Activated CD8-positive, alpha-beta memory T cell treated with anti-CD3 and anti-CD28 coated beads, Interleukin-2, amount 50 U/mL, for 48 hours (primary cell): ENCODE data around the gene RCAN1.
A peak's percentile ranks its signal among the peaks of the same experiment; 100 is the strongest.

Source experiments
- DNase-seq: peaks from one replicate; pipeline ENCODE4 v3.0.0-alpha.2; 2020

RCAN1 gene

DNA sequence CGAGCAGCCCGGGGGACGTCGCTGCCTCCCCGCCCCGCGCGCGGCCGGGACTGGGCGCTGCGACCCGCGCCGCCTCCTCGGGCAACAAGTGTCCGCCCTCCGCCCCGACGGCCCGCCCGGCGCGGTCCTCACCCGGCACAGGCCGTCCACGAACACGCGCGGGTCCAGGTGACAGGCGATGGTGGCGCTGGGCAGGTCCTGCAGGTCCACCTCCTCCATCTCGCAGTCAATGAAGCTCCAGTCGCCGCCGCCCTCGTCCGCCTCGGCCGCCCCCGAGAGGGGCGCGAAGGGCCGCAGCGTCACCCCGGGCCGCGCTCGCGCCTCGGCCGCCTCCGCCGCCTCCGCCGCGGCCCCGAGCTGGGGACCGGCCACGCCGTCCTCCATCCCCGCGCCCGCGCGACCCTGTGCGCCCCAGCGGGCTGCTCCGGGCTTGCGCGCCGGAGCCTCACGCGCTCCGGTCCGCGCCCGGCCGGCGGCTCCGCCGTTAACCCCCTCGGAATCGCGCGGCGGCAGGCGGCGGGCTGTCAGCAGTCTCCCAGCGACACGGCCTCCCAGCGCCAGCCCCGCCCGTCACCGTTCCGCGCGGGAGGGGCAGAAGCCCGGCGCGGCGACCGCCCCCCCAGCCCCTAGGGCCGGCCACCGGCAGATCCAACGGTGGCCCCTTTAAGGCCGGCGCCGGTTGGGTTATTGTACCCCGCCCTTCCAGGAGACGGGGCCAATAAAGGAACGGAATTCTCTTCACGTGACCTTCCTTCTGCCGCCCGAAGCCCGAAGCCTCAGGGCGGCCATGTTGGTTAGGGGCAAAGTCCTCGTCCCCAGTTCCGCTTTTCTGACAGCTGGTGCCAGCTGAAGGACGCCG is at the start of gene RCAN1:
Gene RCAN1 (minus strand): TSS at position 486 of the 859 bp plus-strand sequence. CDS start 102 bp downstream, at position 384.
- DNase-seq, result peak; percentile 89

DNA sequence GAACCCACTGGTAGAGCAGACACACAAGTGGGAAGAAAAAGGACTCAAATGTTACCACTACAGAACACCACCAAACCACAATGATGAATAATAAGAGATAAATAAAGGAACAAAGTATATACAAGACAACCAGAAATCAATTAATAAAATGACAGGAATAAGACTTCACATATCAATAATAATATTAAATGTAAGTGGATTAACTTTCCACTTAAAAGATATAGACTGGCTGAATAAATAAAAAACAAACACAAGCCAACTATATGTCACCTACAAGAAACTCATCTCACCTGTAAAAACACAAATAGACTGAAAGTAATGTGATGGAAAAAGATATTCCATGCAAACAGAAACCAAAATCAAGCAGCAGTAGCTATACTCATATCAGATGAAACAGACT is 46.9 kb upstream of the RCAN1 start:
- DNase-seq, result no peak

DNA sequence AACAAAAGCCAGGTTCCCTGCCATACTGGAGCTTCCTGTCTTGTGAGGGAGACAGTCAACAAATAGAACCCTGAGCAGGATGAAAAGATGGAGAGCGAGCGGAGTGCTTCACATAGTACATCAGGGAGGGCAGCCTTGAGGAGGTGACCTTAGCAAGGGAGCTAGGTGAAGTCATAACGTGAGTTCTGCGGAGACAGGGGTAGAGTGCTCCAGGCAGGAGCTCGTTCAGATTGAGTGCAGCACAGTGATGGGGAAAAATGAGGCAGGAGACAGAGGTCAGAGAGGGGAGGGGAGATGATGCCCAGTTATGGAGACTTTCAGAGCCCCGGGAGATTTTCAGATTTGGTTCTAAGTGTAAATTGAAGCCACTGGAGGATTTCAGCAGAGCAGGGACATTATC is 38.6 kb upstream of the RCAN1 start:
- DNase-seq, result no peak

DNA sequence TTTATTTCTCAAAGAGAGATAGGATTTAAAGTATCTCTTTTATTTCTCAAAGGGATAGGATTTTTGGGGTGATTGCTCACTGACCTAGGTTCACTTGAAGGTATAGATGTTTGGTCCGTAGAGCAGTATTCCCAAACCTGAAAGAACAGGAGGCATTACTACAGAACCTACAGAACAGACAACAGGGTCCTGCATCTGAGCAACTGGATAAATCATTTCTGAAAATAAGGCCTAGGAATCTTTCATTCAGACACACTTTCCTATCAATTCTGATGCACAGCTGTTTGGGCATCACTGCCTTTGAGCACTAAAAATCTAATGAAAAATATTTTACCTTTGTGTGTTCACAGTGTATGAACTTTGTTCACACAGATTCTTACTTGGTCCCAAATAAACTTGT is 36.7 kb upstream of the RCAN1 start:
- no peak for DNase-seq

DNA sequence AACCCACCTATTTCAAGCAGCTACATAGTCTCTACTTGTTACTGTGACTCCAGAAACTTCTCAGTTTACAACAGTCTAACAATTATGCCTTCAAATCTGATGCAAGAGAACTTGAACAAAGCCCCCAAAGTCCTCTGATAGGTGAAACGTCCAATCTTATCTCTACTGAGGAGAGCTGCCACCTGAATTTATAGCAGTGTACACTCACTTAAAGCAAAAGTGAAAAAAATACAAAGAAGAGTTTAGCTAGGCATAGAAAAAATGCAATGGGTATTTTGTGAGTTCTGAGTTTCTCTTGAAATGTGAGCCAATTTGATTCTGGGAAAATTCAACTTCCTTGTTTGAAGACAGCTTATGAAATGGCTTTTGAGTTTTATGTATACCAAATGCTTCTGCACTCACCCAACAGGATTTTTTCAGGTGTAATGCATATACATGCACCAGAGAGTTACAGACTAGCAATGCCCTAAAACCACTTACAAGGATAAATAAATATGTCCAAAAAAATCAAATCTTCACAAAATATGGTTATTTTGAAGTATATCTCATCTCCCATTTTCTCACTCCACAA is 36.0 kb upstream of the RCAN1 start:
- DNase-seq, result no peak

DNA sequence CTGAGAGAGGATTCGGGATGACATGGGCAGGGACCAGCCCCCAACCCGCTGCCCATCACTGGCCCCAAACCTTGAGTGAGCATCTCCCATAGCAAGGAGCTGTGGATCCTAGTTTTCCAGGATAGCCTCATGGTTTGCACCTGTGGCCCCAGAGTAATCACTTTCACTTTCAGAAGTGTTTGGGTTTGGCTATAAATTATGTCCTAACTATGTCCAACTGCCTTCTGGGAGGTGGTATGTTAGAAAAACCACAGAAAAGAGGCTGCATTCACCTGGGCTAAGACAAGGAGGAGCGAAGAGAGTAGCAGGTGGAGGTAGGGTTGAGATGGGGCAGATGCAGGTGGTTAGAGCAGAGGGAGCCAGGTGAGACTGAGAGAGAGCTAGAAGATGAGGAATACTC is 34.5 kb upstream of the RCAN1 start:
- DNase-seq, result no peak

DNA sequence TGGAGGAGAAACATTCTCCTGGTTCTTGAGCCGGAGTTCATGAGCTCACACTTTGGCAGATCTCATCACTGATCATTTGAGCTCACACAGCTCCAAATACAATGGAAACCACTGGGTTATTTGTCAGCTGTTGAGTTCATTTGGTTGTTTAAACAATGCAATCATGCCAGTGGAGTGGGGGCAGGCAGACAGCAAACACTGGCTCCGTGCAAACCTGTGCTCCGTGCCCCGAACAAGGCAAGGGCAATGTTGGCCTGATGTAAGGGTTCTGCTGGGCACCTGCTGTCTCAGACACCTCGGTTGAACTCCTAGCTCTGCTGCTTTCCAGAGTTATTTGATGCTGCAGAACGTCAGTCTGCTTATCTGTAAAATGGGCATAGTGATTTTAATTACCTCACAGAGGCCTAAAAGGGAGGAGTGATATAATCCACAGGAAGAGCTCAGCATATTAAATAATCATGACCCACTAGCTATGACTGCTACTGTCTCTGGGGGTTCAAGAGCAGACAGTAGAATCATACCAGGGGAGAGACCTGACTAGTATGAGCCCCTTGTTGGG is 33.9 kb upstream of the RCAN1 start:
- DNase-seq, result no peak

DNA sequence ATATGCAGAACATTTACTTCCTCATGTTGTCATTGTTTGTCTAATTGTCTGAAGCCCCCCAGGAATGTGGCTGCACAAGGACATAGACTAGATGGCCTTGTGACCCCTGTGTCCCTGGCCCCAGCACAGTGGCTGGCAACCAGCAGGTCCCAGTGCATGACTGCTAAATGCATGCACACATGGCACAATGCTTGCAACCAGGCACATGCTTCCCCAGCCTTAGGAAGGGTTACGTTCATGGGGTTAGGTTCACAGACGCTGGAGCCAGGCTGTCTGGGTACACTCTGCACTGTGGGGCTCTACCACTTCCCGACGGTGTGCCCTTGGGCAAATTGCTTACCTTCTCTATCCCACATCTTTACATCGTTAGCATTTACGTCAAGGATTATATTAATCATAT is 32.6 kb upstream of the RCAN1 start:
- DNase-seq, result no peak

DNA sequence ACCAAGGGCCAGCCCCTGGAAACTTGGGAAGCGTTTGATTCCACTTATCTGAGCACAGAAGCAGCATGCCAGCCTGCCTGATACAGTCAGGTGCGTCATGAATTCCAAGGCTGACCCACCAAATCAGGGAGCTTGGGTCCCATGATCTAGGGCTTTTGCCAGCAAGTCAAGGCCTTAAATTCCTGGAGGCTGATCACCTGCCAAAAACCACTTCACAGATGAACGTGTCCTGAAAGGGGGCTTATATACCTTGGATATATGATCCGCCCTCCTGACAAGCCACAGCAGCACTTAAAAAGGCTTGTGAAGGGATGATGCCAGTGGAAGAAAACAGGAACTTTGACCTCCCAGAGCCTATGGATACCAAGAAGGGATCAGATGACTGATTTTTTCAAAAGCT is 29.9 kb upstream of the RCAN1 start:
- no peak for DNase-seq

DNA sequence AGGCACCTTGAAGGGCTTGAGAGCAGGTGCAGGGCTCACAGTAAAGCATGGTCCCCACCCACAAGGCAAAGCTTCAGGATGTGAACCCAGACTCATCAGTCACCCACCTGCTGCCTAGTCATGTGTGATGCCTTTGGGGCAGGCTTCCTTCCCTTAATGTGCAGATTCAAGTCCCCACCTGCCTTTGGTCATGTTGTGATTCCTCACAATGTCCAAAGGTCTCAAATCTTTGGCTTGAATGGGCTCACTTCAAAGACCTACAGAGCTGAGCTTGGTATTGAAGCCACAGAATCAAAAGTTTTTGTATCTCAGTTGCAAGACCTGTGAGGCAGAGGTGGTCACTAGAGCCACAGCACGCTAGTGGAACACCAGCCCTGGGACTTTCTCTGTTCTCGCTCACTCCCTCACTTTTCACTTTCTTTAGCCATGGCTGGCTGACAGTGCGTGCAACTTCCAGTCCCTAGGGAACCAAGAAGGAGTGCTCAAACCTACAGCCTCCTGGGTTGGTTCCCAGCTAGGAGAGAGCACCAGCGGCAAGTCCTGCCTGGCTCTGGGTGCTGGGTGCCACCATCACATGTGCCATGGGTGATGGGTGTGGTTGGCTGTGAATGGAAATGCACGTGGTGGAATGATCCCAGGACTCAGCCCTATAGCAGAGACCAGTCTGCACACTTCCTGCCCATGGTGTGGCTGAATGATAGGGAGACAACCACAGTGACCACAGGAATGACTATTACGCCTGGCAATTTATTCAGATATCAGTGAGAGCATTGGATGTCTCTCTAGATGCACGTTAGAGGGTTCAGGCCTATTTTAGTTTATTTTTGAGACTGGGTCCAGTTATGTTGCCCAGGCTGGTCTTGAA is 27.5 kb upstream of the RCAN1 start:
- DNase-seq, result no peak

DNA sequence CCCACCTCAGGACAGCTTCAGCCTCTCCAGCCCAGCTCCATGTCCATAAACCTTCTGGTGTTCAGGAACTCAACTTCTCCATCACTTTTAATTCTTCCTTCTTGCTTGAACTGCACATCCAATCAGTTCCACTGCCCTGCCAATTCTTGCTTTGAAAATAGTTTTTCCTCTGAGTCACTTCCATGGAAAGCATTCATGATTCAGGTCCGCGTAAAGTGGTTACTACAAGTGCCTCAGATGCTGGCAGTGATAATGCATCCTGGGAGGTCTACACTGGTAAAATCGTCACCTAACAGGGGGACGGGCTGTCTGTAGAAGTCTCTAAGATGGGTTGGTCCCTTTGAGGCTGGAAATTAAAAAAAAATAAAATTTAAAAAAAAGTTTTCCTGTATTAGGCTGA is 25.9 kb upstream of the RCAN1 start:
- no peak for DNase-seq

DNA sequence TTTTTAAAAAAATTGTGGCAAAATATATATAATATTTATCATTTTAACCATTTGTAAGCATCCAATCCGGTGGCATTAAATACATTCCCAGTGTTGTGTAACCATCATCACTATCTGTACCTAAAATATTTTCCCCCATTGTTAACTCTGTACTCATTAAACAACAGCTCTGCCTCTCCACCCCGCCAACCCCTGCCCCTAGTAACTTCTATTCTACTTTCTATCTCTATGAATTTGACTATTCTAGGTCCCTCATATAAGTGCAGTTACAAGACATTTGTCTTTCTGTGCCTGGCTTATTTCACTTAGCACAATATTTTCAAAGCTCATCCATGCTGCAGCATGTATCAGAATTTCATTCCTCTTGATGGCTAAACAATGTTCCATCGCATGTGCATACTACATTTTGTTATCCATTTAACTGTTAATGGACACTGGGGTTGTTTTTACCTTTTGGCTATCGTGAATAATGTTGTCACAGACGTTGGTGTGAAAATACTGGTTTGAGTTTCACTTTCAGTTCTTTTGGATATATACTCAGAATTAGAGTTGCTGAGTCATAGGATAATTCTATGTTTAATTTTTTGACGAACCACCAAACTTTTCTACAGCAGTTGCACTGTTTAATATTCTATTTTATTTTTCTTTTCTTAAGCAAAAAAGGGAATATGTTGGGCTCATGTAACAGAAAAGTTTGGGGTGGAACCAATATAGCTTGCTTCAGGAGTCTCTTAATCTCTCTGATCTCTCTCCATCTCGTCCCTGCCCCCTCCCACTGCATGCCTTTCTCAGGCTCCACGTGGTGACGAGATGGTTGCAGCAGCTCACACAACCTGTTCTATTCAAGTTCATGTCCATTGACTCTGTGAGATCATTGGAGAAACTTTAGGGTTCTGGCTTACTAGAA is 25.2 kb upstream of the RCAN1 start:
- DNase-seq, result peak; percentile 61

DNA sequence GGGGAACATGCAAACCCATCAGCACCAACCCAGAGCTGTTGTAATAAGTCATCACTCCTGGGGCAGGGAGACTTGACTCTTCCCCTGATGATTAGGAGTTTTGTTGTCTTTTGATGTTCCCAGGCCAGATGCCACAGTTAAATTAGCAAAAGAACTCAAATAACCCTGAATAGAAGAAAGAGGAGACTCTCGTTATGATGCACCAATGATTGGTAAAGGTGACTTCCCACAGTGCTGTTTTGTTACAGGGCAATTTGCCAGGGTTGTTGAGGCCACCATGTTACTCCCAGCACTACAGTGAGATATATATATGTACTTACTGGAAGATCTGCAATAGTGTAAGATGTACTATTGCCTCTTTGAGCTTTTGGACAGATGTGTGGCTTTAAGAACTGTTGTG is 24.3 kb upstream of the RCAN1 start:
- no peak for DNase-seq

DNA sequence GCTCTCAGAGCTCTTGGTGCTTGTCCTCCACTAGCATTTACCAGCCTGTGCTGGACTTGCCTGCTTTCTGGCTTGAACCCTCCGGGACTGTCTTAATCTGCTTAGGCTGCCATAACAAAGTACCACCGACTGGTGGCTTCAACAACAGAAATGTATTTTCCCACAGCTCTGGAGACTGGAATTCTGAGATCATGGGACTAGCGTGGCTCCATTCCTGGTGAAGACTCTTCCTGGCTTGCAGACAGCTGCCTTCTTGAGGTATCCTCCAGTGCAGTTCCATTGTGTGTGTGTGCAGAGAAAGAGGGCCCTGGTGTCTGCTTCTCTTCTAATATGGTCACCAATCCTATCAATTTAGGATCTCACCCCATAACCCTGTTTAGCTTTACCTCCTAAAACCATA is 22.0 kb upstream of the RCAN1 start:
- DNase-seq, result no peak

DNA sequence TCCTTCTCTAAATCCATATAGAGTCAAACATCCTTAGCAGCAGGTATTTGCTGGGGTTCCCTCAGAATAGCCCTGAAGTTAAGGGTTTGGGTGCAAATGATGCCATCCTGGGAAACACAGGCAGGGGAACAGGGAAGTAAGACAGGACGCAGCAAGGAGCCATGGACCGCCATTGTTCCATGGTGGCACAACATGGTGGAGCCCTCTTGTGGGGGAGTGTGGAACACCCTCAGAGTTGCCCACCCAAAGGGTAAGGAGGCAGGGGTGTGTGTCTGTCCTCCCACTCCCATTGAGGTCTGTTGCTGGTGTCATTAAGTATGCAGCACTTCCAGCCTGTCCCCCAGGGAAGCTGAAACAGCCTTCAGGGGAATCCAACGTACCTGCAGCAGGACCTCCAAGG is 20.4 kb upstream of the RCAN1 start:
- DNase-seq, result peak; percentile 68

DNA sequence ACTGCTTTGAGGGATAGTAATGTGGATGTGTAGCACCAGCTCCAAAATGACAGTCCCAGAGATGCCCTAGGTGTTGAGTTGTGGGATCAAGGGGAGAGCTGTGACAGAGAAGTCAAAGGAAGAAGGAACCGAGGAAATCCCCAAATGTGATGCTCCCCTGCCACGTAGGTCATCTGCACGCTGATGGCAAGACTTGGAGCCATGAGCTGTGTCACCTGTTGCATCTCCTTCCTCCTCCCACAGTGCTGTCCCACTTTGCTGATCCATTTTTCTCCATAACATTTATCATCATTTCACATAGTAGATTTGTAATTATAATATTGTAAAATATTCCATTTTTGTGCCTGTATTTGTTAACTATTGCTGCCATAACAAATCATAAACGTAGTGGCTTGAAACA is 17.6 kb upstream of the RCAN1 start:
- DNase-seq, result no peak

DNA sequence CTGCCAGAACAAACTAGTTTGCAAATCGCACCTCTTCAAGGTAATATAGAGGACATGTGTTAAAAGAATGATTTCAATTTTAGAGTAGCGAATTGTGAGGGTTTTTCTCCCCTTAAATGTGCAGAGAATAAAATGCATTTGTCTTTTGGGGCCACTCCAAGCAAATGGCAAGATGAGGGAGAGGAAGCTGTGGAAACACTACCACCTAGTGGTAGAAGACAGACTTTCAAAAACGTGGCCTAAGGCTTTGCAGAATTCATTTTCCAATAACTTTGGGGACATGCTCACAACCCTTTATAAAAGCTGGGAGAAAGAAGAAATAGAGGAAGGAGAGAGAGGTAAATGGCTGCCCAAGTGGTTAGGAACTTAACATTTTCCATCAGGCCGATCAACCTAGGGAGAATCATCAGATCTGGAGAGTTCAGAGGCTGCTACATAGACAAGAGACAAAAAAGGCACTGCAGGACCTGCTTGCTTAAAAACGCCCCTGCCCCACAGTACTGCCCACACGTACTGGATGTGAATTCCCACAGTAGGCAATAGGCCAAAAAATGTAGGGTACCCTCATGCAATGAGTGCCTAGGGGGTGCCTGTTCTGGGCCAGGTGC is 15.7 kb upstream of the RCAN1 start:
- DNase-seq, result peak; percentile 37

DNA sequence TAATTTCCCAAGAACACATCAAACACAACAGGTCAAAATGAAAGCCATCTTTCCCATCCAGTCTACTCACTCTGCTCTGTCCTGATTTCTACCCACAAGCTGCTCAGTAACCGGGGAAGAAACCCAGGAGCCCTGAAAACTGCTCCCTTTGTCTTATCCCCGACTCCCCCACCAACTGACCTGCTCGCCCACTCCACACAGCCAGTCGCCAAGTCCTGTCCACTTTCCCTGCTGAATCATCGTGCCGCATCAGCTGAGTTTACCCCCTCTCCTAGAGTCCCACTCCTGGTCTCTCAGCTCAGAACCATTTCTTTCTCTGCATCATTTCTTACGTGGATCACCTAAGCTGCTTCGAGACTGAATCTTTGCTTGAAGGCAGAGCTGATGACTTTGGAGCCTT is 11.2 kb upstream of the RCAN1 start:
- peak; percentile 40 for DNase-seq

DNA sequence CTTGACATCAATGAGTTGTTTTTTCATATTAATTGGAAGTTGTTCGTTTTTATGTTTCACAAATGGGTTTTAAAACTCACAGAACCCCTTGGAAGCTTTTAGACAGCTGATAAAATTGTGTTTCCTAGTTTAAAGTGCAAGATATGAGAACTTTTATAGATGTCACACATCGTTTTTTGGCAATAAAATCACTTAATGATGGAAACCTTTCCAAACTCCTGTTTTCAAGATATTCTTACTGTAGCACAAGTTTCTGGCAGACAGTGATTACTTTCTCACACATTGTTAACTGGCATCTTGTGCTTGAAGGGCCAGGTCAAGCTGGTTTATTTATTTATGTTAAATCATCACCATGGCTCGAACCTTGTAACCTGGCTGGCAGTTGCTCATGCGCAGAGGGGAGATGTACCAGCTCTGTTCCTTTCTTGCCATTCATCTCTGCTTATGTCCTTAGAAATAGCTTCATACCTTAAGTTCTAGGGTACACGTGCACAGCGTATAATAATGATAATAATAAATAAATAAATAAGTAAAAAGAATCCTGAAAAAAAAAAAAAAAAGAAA is 10.2 kb upstream of the RCAN1 start:
- DNase-seq, result no peak

DNA sequence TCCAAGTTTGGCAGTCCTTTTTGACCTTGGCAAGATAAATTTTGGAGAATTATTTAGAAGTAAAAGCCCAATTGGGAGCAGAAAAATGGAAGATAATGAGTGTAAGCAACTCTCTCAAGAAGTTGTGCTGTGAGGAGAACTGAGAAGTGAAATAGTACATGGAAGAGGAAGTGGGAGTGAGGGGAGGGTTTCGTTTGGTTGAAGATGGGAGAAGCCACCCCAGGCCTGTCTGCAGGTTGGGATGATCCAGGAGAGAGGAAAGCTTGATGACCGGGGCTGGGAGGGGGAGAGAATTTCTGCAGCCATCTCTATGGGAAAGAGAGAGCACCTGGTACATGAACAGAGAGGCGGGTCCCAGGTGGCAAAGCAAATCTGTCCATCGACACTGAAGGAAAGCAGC is 8.6 kb upstream of the RCAN1 start:
- DNase-seq, result no peak
